Measurements from ENCODE around the gene CSH2. TPM values are rescaled to one million over a fixed set of nuclear protein-coding genes. Genes with fewer than 3 reads are reported as not detected.
"Not testable (repeated sequence)": the region's sequence is repeated elsewhere in the genome, so short reads cannot be mapped to it uniquely, and the experiment has no call there.

Gene CSH2
- total RNA-seq, 1 experiment from 2014 or later = not detected

DNA sequence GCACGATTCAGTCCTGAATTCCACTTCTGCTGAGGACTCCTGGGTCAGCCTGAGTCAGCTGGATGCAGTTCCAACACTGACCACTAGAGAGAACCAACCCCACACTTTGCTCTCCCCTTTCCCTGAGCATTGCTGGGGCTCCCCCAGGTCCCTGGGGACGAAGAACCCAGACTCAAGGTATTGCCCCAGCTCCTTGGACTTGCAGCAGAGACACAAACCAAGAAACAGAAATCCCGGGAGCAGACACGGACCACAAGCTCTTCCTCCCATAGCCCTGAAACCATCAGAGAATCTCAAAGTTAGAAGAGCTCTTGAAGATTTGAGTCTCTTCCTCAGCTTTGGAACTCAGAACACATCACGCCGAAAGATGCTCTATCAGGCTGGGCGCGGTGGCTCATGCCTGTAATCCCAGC, 45.8 kb upstream of the CSH2 start:
- Mint-ChIP-seq H3K4me1 (peaks cover 17 to 21% of the 10 kb centered on the region in 2 experiments), H3K4me3 (peak overlapping the region in 1 of 2 experiments; percentile 37; a peak in 1 of 5 replicates), H3K36me3 (ENCODE audit: insufficient read depth in 1 of 3, low read depth in 3 of 3) (no peaks in the 10 kb centered on the region), H3K27me3 (ENCODE audit: low read depth) (peaks cover 19% of the 10 kb centered on the region), H3K27ac (no peak overlapping the region), H3K9me3 (no peaks in the 10 kb centered on the region)
- H3K56ac ChIP-seq (ENCODE audit: insufficient read length, low read depth, low read length) = no peak overlapping the region
- WGBS (ENCODE audit: extremely low coverage, insufficient read length, low lambda C conversion rate) = no CpG with 5 or more reads among the region's 8 CpGs
- no peak overlapping the region for H3K4me2 ChIP-seq (ENCODE audit: insufficient read depth, insufficient read length, low read length)
- no peak overlapping the region for H2AK5ac ChIP-seq (ENCODE audit: insufficient read length, low read length)
- H3K79me1 ChIP-seq (ENCODE audit: insufficient read depth, low read depth, low read length, poor library complexity, severe bottlenecking) = no peaks in the 10 kb centered on the region
- no peak overlapping the region for H3K23ac ChIP-seq (ENCODE audit: insufficient read length, low read depth, low read length)
- H3K27ac ChIP-seq (ENCODE audit: insufficient read length, low read depth, low read length) = no peak overlapping the region
- no peak overlapping the region for H3T11ph ChIP-seq (ENCODE audit: low read length)
- H2BK20ac ChIP-seq (ENCODE audit: low read depth, low read length, poor library complexity, severe bottlenecking) = no peak overlapping the region
- TF ChIP-seq CTCF (conservative IDR thresholded peaks at IDR 0.05) = peak; percentile 90
- no peak overlapping the region for H4K91ac ChIP-seq (ENCODE audit: insufficient read length, low read depth, low read length)
- H3K79me2 ChIP-seq (ENCODE audit: insufficient read depth, low read length) = no peaks in the 10 kb centered on the region
- no peak overlapping the region for H2BK5ac ChIP-seq (ENCODE audit: insufficient read length, low read length)
- no peaks in the 10 kb centered on the region for H3K9me3 ChIP-seq (ENCODE audit: control insufficient read depth, low read depth, low read length)
- no peaks in the 10 kb centered on the region for H4K20me1 ChIP-seq (ENCODE audit: control insufficient read depth, insufficient read depth, insufficient read length)
- H2BK120ac ChIP-seq (ENCODE audit: low read depth, low read length, poor library complexity, severe bottlenecking) = no peak overlapping the region
- no peaks in the 10 kb centered on the region for H3K23me2 ChIP-seq (ENCODE audit: insufficient read length, low read depth, low read length, poor library complexity, severe bottlenecking)
- H2AFZ ChIP-seq (ENCODE audit: low read length) = no peak overlapping the region
- H4K5ac ChIP-seq (ENCODE audit: insufficient read length, low read depth, low read length) = no peak overlapping the region
- peak; percentile 88 for DNase-seq
- no peak overlapping the region for H2BK12ac ChIP-seq (ENCODE audit: insufficient read length, low read depth, low read length)
- no peak overlapping the region for H3K9ac ChIP-seq (ENCODE audit: extremely low read depth, insufficient read length, low read length)
- no peak overlapping the region for H3K18ac ChIP-seq (ENCODE audit: insufficient read length, low read depth, low read length)
- no peak overlapping the region for H3K4ac ChIP-seq (ENCODE audit: low read depth, low read length)
- H2BK15ac ChIP-seq (ENCODE audit: low read depth, low read length) = no peak overlapping the region
- no peak overlapping the region for H3K14ac ChIP-seq (ENCODE audit: insufficient read depth, low read length)
- H3K27me3 ChIP-seq (ENCODE audit: insufficient read depth, low read length) = no peaks in the 10 kb centered on the region
- peaks cover 3% of the 10 kb centered on the region; the same call in 1 of the 2 replicates for H3K4me1 ChIP-seq (ENCODE audit: insufficient read depth, low read length)
- H4K8ac ChIP-seq (replicated peaks; ENCODE audit: insufficient read length, low read depth, low read length) = no peak overlapping the region

DNA sequence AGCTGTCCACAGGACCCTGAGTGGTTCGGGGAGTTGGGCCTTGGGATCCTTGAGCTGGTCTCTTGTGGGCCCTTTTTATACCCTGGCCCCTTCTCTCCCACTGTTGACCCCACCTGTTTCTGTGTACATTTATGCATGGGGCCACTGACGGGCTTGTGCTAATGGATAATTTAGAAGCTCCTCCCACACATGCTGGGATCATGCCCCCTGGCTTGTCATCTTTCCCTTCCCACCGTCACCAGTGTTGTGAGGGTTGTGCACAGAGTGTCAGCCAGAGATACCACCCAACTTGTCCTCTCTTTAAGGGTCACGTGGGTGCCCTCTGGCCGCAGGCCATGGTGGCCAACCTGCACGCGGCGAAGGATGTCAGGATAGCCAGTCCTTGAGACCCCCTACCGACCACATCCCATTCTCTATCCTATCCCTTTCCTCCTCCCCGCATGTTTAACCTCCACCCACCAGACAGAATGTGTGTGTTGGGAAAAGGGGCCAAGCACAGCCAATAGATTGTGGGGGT, 45.4 kb upstream of the CSH2 start, which contains the start of gene GH1:
TSS of gene GH1 (minus strand) at position 51 of the 517 bp plus-strand sequence. CDS start 63 bp downstream, outside the sequence.
- H3K56ac ChIP-seq (ENCODE audit: insufficient read length, low read depth, low read length); H2BK15ac ChIP-seq (ENCODE audit: low read depth, low read length); H3K23me2 ChIP-seq (ENCODE audit: insufficient read length, low read depth, low read length, poor library complexity, severe bottlenecking); H3K9me3 ChIP-seq (ENCODE audit: control insufficient read depth, low read depth, low read length); H2AFZ ChIP-seq (ENCODE audit: low read length); H3K27ac ChIP-seq (ENCODE audit: insufficient read length, low read depth, low read length); H4K5ac ChIP-seq (ENCODE audit: insufficient read length, low read depth, low read length); H3K79me2 ChIP-seq (ENCODE audit: insufficient read depth, low read length); H2BK5ac ChIP-seq (ENCODE audit: insufficient read length, low read length); H4K91ac ChIP-seq (ENCODE audit: insufficient read length, low read depth, low read length); H3K9me3 Mint-ChIP-seq; H3K18ac ChIP-seq (ENCODE audit: insufficient read length, low read depth, low read length); H2BK120ac ChIP-seq (ENCODE audit: low read depth, low read length, poor library complexity, severe bottlenecking); H3K79me1 ChIP-seq (ENCODE audit: insufficient read depth, low read depth, low read length, poor library complexity, severe bottlenecking); H3K4me1 ChIP-seq (ENCODE audit: insufficient read depth, low read length); H3T11ph ChIP-seq (ENCODE audit: low read length); H4K8ac ChIP-seq (replicated peaks; ENCODE audit: insufficient read length, low read depth, low read length); H3K4ac ChIP-seq (ENCODE audit: low read depth, low read length); H2AK5ac ChIP-seq (ENCODE audit: insufficient read length, low read length); H3K23ac ChIP-seq (ENCODE audit: insufficient read length, low read depth, low read length); H2BK12ac ChIP-seq (ENCODE audit: insufficient read length, low read depth, low read length); H3K9ac ChIP-seq (ENCODE audit: extremely low read depth, insufficient read length, low read length); DNase-seq; H3K27me3 ChIP-seq (ENCODE audit: insufficient read depth, low read length); H3K14ac ChIP-seq (ENCODE audit: insufficient read depth, low read length); H3K36me3 Mint-ChIP-seq (ENCODE audit: insufficient read depth in 1 of 3, low read depth in 3 of 3); H2BK20ac ChIP-seq (ENCODE audit: low read depth, low read length, poor library complexity, severe bottlenecking); H4K20me1 ChIP-seq (ENCODE audit: control insufficient read depth, insufficient read depth, insufficient read length): not testable (repeated sequence)
- Mint-ChIP-seq H3K4me3 (peak within 1 kb of the TSS; percentile 32 to 44; a peak in 4 of 5 replicates), H3K27me3 (ENCODE audit: low read depth) (peaks cover 19% of the 10 kb centered on the region), H3K27ac (peak within 1 kb of the TSS in 2 of 3 experiments; percentile 45 to 67; a peak in 3 of 7 replicates), H3K4me1 (peaks cover 17 to 21% of the 10 kb centered on the region in 2 experiments)
- WGBS (ENCODE audit: extremely low coverage, insufficient read length, low lambda C conversion rate) = no CpG with 5 or more reads among the region's 10 CpGs
- H3K4me2 ChIP-seq (ENCODE audit: insufficient read depth, insufficient read length, low read length) = peak within 1 kb of the TSS; percentile 41

Data from H9 (cell line).